ENCODE data around the gene PPTC7.

Gene PPTC7

DNA sequence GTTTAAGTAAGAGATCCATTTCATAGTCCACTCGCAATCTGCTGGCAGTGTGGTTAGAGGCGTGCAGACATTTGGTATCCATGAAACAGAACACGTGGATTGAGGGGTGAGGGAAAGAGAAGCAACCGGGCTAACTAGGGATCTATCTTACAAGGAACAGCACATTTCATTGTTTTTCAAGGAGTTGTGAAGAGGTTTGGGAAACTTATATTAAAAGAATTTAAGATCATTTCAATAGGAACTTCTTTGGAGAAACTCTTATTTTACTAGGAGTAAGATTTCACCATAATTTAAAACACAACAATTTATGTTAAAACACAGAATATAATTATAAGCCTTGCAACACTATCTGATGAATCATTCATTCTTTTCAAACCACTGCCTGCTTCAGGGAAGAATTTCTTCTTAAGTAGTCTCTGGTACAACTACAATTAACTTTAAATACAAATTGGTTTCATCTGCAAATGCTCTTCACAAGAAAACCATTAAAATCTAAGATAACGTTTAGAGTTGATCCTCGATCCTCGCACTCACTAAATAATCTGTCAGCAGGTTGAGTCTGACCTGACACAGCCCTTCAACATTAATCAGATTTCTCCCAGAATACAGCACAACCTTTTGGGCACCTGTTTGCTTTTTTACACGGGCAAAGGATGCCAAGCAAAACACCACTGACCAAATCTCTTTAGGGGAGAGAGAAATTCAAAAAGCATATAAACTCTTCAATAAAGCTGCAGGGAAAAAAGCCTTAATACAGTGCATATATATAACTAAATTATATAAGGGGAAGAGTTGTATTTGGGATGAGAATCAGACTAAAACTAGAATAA, 27.3 kb downstream of the PPTC7 start:
- H3K4me3 ChIP-seq (ENCODE audit: severe bottlenecking) = no peak overlapping the region
- no peaks in the 10 kb centered on the region for H3K27me3 ChIP-seq (ENCODE audit: insufficient read depth, poor library complexity, severe bottlenecking)
- peak overlapping the region; percentile 80 for H3K27ac ChIP-seq (ENCODE audit: poor library complexity, severe bottlenecking)
- H3K36me3 ChIP-seq (ENCODE audit: low read depth) = peaks cover 22% of the 10 kb centered on the region
- no peaks in the 10 kb centered on the region for H3K9me3 ChIP-seq (ENCODE audit: severe bottlenecking)
- TF ChIP-seq, protein P1, sequence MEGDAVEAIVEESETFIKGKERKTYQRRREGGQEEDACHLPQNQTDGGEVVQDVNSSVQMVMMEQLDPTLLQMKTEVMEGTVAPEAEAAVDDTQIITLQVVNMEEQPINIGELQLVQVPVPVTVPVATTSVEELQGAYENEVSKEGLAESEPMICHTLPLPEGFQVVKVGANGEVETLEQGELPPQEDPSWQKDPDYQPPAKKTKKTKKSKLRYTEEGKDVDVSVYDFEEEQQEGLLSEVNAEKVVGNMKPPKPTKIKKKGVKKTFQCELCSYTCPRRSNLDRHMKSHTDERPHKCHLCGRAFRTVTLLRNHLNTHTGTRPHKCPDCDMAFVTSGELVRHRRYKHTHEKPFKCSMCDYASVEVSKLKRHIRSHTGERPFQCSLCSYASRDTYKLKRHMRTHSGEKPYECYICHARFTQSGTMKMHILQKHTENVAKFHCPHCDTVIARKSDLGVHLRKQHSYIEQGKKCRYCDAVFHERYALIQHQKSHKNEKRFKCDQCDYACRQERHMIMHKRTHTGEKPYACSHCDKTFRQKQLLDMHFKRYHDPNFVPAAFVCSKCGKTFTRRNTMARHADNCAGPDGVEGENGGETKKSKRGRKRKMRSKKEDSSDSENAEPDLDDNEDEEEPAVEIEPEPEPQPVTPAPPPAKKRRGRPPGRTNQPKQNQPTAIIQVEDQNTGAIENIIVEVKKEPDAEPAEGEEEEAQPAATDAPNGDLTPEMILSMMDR (IDR thresholded peaks at IDR 0.05; ENCODE audit: poor library complexity, severe bottlenecking) = no peak
- DNase-seq (ENCODE audit: low spot score) = no peak
- peak; percentile 71 for ATAC-seq (ENCODE audit: low read depth)
- peaks cover 32% of the 10 kb centered on the region for H3K4me1 ChIP-seq (ENCODE audit: insufficient read depth, poor library complexity, severe bottlenecking)

DNA sequence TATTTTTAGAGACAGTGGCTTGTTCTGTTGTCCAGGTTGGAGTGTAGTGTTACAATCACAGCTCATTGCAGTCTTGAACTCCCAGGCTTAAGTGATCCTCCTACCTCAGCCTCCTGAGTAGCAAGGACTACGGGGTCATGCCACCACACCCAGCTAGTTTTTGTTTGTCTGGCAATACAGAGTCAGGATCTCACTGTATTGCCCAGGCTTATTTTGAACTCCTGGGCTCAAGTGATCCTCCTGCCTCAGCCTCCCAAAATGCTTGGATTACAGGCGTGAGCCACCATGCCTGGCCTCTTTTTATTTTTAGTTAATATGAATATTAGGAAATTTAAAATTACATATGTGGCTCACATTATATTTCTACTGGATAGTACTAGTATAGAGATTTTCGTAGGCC, 28.9 kb downstream of the PPTC7 start:
- DNase-seq (ENCODE audit: low spot score) (no peak), ATAC-seq (ENCODE audit: low read depth) (no peak)
- H3K36me3 ChIP-seq (ENCODE audit: low read depth) = peaks cover 33% of the 10 kb centered on the region
- TF ChIP-seq, protein P1 (IDR thresholded peaks at IDR 0.05; ENCODE audit: poor library complexity, severe bottlenecking) = no peak
- no peak overlapping the region for H3K4me3 ChIP-seq (ENCODE audit: severe bottlenecking)
- peak overlapping the region; percentile 80 for H3K27ac ChIP-seq (ENCODE audit: poor library complexity, severe bottlenecking)
- peaks cover 32% of the 10 kb centered on the region for H3K4me1 ChIP-seq (ENCODE audit: insufficient read depth, poor library complexity, severe bottlenecking)
- H3K27me3 ChIP-seq (ENCODE audit: insufficient read depth, poor library complexity, severe bottlenecking) = no peaks in the 10 kb centered on the region
- no peaks in the 10 kb centered on the region for H3K9me3 ChIP-seq (ENCODE audit: severe bottlenecking)

DNA sequence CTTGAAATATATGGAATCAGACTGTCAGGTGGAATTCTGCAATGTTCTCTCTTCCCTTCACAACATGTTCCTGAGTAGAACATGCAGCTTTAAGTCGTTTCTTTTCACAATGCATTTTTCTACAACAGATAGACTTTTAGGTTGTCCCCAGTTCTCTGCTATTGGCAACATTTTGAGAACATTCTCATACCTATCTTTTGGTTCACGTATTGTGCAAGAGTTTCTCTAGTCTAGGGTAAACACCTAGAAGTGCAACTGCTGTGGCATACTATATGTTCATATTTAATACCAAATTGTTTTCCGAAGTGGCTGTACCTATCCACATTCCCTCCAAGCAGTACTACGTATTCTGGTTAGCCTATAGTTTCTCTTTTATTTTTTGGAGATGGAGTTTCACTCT, 32.1 kb downstream of the PPTC7 start:
- Histone ChIP-seq H3K27ac (ENCODE audit: poor library complexity, severe bottlenecking) (peak overlapping the region; percentile 100), H3K4me3 (ENCODE audit: severe bottlenecking) (no peak overlapping the region), H3K4me1 (ENCODE audit: insufficient read depth, poor library complexity, severe bottlenecking) (peaks cover 29% of the 10 kb centered on the region), H3K36me3 (ENCODE audit: low read depth) (peaks cover 30% of the 10 kb centered on the region), H3K9me3 (ENCODE audit: severe bottlenecking) (no peaks in the 10 kb centered on the region), H3K27me3 (ENCODE audit: insufficient read depth, poor library complexity, severe bottlenecking) (no peaks in the 10 kb centered on the region)
- TF ChIP-seq, protein P1 (IDR thresholded peaks at IDR 0.05; ENCODE audit: poor library complexity, severe bottlenecking) = no peak
- DNase-seq (ENCODE audit: low spot score) (no peak), ATAC-seq (ENCODE audit: low read depth) (no peak)

DNA sequence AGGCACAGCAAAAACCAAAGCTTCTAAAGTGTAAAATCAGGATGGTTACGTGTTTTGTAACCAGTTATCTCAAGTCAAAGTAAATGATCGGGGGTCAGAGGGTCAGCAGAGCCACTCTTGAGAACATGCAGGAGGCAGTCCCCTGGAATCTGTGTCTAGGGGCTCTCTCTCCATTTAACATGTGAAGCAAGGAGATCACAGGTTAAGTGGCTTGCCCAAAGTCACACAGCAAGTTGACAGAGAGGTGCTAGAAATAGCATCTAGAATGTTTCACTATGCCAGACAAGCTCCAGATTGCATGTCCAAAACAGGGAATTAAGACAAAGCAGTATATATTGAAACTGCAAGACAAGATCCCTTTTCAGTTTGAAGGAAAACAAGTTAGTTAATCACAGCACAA, 33.4 kb downstream of the PPTC7 start:
- TF ChIP-seq, protein P1 (IDR thresholded peaks at IDR 0.05; ENCODE audit: poor library complexity, severe bottlenecking) = no peak
- no peaks in the 10 kb centered on the region for H3K9me3 ChIP-seq (ENCODE audit: severe bottlenecking)
- peaks cover 34% of the 10 kb centered on the region for H3K36me3 ChIP-seq (ENCODE audit: low read depth)
- H3K27ac ChIP-seq (ENCODE audit: poor library complexity, severe bottlenecking) = peak overlapping the region; percentile 100
- no peaks in the 10 kb centered on the region for H3K27me3 ChIP-seq (ENCODE audit: insufficient read depth, poor library complexity, severe bottlenecking)
- ATAC-seq (ENCODE audit: low read depth) = no peak
- no peak for DNase-seq (ENCODE audit: low spot score)
- H3K4me3 ChIP-seq (ENCODE audit: severe bottlenecking) = no peak overlapping the region
- peaks cover 27% of the 10 kb centered on the region for H3K4me1 ChIP-seq (ENCODE audit: insufficient read depth, poor library complexity, severe bottlenecking)

DNA sequence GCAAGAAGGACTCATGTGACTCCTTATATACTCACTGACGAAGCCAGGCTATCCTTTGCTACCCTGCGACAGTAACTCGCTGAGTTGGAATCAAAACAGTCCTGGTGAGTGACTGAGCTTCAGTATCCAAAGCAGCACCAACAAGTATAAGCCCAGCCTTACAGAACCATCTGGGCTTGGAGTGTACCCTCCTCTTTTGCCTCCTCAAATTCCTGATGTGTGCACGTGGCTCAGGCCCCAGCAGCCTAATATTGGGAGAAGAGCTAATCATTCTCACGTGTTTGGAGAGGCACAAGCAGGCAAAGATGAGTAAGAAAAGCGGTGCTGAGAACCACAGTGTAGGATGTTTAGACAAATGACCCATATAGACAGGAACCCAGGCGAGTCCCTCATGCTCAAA, 34.4 kb downstream of the PPTC7 start:
- H3K4me1 ChIP-seq (ENCODE audit: insufficient read depth, poor library complexity, severe bottlenecking) = peaks cover 38% of the 10 kb centered on the region
- no peaks in the 10 kb centered on the region for H3K27me3 ChIP-seq (ENCODE audit: insufficient read depth, poor library complexity, severe bottlenecking)
- no peak for DNase-seq (ENCODE audit: low spot score)
- peaks cover 41% of the 10 kb centered on the region for H3K36me3 ChIP-seq (ENCODE audit: low read depth)
- H3K27ac ChIP-seq (ENCODE audit: poor library complexity, severe bottlenecking) = peak overlapping the region; percentile 100
- H3K4me3 ChIP-seq (ENCODE audit: severe bottlenecking) = no peak overlapping the region
- H3K9me3 ChIP-seq (ENCODE audit: severe bottlenecking) = no peaks in the 10 kb centered on the region
- ATAC-seq (ENCODE audit: low read depth) = no peak
- TF ChIP-seq, protein P1 (IDR thresholded peaks at IDR 0.05; ENCODE audit: poor library complexity, severe bottlenecking) = no peak
